A172 (cell line): ENCODE results near the gene COX17. TPM values are rescaled to one million over a fixed set of nuclear protein-coding genes. Genes with fewer than 3 reads are reported as not detected.
A peak's percentile ranks its signal among the peaks of the same experiment; 100 is the strongest.

Experiments
- DNase-seq: peaks from one replicate; pipeline ENCODE4 v3.0.0-alpha.2; 2015; ENCODE audit warnings: low spot score
- total RNA-seq: library from RNA; depleted of rRNA; stranded (reverse); fragments of >200 nt; shearing (Covaris generic); gene quantifications from 2 replicates; pipeline ENCODE4 v1.2.3, GENCODE V29; 2014

Gene COX17
- total RNA-seq, 1 experiment from 2014 or later: 58.3 TPM

DNA sequence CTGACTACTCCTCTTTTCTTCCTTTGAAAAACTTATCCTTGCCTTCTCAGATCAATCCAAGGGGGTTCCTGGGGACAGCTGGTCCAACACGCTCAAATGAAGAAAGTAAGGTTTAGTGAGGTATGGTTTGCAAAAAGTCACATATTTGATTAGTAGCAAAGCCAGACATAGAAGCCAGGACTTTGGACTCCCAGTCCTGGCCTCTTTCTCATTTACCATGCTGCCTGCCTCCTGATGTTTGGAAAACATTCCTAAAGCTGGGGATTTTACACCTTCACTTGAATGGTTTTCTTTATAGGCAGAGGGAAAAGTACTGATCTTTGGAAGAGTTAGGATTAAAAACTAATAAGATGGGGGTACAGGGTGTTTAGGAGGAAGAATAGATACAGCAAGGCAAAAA lies 31.4 kb downstream of the COX17 start:
- no peak for DNase-seq

- DNase-seq: no peak
Observed at GRCh38 chr3:119644481-119644880, 32.7 kb downstream of the COX17 start.

DNA sequence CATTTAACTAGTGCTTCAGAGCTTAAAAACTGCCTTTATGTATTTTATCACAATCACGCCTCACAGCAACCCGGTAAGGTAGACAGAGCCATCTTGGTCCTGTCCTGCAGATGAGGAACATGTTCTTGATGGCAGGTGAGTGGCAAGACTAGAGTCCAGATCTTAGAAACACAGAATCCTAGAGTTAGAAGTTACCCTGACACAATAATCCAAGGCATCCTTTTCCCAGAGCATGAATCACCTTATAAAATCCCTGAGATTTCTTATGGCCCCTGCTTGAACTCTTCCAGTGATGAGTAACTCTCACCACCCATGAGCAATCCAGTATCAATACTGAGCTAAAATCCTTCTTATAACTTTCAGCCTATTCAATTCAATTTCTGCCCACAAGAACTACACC lies 33.7 kb downstream of the COX17 start:
- peak; percentile 77 for DNase-seq

- no peak for DNase-seq
Observed at GRCh38 chr3:119642746-119643473, 34.3 kb downstream of the COX17 start.

- no peak for DNase-seq
Observed at GRCh38 chr3:119641416-119641815, 35.8 kb downstream of the COX17 start.

GRCh38 chr3:119639494-119640350 lies 37.5 kb downstream of the COX17 start:
- DNase-seq: no peak

GRCh38 chr3:119637679-119638477 lies 39.3 kb downstream of the COX17 start:
- peak; percentile 90 for DNase-seq

DNA sequence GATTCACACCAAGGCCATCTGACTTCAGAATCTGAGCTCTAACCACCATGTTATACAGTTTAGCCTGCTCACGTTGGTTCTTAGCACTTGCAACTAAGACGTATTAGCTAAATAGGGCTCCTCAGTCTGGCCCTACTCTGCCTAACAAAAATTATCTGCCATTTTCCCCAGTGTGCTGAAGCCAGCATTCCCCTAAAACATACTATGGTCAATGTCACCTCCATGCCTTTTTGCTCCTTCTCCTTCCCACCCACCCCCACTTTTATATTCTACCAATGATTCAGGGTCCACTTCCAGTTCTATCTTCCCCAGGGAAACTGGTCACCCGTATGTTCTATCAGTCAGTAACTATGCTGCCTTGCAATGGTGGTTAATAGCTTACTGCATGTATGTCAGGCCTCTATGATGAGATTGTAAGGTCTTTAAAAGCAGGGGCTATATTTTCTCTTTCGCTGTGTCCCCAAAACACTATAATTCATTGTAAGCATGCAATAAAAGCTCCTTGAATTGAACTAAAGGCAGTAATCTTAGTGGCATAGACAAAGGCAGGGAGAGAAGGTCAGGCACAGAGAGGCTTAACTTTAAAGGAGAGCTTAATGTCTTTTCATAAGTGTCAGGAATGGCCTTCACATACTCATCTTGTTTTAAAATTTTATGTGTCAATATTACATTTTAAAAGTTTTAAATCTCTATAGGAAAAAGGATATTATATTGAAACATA lies 40.2 kb downstream of the COX17 start:
- DNase-seq: no peak

- DNase-seq: peak; percentile 39
Observed at GRCh38 chr3:119636249-119636648, 41.0 kb downstream of the COX17 start.

GRCh38 chr3:119635719-119636118 lies 41.5 kb downstream of the COX17 start:
- no peak for DNase-seq

DNA sequence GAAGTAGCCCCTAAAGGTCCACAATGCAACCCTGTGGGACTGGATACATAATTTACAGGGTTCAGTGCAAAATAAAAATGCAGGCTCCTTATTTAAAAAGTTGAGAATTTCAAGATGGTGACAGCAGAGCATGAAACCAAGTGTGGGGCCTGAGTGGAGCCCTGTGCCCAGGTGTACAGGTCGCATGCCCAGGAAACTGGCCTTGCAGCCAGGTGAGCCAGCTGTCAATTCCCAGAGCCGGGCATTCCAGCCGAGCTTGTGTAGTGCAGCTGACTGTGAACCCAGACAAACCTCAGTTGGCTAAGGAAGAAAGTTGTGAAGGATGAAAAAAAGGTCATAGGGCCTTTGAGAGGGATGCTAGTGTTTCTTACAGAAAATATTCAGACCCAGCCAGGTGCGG lies 44.4 kb downstream of the COX17 start:
- no peak for DNase-seq

GRCh38 chr3:119632216-119632615 lies 45.0 kb downstream of the COX17 start:
- no peak for DNase-seq

DNA sequence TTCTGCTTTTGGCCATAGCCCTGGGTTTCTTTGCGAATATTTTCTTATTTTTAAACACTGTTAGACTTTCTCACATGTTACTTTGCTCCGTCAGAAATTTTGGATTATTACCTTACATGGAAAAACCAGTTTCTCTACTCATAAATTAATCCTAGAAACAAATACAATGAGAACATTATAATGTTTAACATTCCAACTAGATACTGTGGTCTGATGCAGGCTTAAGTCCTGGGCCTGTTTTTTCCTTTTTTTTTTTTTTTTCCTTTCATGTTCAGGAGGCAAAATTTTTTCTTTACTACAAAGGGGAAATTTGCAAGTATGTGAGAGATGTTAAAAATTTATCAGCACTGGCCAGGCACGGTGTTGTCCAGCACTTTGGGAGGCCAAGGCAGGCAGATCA lies 45.7 kb downstream of the COX17 start:
- DNase-seq: no peak

GRCh38 chr3:119630880-119631329 lies 46.3 kb downstream of the COX17 start:
- DNase-seq: no peak

- DNase-seq: no peak
Observed at GRCh38 chr3:119630128-119630879, 46.9 kb downstream of the COX17 start.

DNA sequence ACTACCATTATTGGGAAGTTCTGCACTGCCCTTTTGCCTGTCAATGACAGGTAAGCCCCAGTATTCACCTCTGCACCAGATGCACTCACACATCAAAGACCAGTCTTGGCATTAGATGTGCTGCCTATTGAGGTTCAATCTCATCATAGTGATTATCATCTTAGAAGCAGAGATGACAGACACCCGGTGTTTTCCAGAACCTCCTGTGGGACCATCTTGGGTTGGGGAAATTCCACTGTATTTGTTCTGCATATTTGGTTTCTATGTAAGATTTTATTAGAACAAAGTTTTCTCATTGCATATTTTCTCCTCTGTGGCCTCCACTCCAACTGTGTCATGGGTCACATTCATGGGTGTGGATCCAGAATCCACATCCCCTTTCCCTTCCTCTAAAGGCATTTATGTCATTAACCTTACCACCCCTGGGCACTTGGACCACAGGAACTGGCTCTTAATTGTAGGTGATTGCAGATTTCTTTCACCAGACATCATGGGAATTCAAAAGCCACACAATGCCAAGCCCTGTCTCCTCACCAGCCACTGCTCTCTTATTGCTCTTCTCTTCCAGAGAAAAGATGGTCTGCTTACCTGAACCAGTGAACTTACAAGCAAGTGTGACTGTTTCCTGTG lies 48.3 kb downstream of the COX17 start:
- no peak for DNase-seq

DNA sequence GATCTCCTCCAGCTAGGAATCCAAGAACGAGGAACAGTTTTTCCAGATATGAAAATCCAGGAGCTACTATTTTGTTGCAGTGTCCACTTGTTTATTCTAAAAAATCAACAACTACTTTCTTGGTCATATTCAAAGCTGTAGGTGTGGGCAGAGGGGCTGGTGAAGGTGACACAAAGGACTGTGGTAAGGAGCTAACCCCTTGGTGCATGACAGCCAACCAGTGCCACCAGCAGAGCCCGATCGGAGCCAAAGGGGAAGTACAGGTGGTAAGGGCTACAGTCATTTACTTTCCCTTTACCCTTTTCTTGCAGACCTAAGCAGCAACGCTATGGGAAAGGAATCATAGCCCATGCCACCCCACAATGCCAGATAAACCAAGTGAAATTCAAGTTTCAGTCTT lies 48.8 kb downstream of the COX17 start:
- no peak for DNase-seq

DNA sequence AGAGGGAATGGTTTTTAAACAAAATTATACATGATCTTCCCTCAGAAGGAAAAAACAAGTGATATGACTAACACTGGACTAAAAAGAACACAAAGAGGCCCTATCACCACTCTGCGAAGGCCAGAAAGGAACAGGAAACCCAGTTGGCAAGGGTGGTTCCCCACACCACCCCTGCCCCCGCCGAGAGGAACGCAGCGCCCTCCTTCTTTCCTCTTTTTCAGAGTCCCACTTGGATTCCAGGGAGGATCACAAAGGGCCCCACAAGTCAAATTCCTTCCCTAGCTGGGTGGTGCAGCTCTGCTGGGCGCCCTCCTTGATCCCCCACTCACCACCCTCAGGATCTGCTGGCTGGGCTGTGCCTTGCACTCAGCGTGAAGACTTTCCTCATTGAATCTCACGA lies 49.7 kb downstream of the COX17 start:
- DNase-seq: no peak

DNA sequence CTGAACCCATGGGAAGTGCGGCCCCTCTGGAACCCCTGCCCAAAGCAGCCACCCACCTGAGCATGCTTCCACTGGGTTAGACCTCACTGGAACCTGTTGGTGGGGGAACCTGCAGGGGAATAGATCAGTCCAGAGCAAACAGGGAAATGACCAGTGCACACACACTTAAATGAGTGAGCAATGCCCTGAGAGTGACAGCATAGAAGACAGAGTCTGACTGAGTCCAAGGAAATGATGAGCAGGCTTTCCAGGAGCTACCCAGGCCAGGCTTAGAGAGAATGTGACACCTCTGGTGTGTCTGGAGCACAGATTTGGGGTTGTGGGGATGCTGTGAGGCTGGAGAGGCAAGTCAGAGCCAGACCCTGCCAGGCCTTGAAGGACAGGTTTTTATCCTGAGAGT lies 51.0 kb downstream of the COX17 start:
- DNase-seq: no peak

- DNase-seq: no peak
Observed at GRCh38 chr3:119625451-119626153, 51.6 kb downstream of the COX17 start.
